ENCODE results near the gene UCP2. TPM values are rescaled to one million over a fixed set of nuclear protein-coding genes. Genes with fewer than 3 reads are reported as not detected.

The UCP2 gene
- total and polyA plus RNA-seq, 2 experiments from 2014 or later, result 60.1 to 76.9 TPM

- Mint-ChIP-seq H3K27ac (no peak overlapping the region), H3K36me3 (ENCODE audit: low read depth) (no peaks in the 10 kb centered on the region), H3K4me1 (peaks cover 5% of the 10 kb centered on the region; the same call in 2 of the 3 replicates), H3K9me3 (no peaks in the 10 kb centered on the region), H3K27me3 (ENCODE audit: insufficient read depth, low read depth, poor library complexity) (peaks cover 23% of the 10 kb centered on the region), H3K4me3 (peak overlapping the region; percentile 66; the same call in 2 of the 3 replicates)
- Histone ChIP-seq H3K27me3 (ENCODE audit: insufficient read depth) (no peaks in the 10 kb centered on the region), H3K36me3 (ENCODE audit: insufficient read depth) (no peaks in the 10 kb centered on the region), H3K27ac (ENCODE audit: low read depth) (no peak overlapping the region), H3K9me2 (ENCODE audit: insufficient read depth) (no peaks in the 10 kb centered on the region), H4K20me1 (replicated peaks; ENCODE audit: insufficient read depth) (no peaks in the 10 kb centered on the region), H3F3A (replicated peaks; ENCODE audit: low read depth) (no peaks in the 10 kb centered on the region), H3K79me2 (replicated peaks; ENCODE audit: insufficient read depth) (no peaks in the 10 kb centered on the region), H3K4me1 (ENCODE audit: insufficient read depth) (no peaks in the 10 kb centered on the region), H3K4me3 (no peak overlapping the region), H3K4me2 (no peak overlapping the region), H2AFZ (peak overlapping the region; percentile 88)
- DNase-seq (ENCODE audit: low spot score) (no peak), ATAC-seq (peak; percentile 76)
- TF ChIP-seq CREB1 (CRISPR knock-in tag; IDR thresholded peaks at IDR 0.05; ENCODE audit: low read depth), result no peak
Measured at GRCh38 chr11:73957654-73958361, 24.8 kb downstream of the UCP2 start.

GRCh38 chr11:73956876-73957653, 25.6 kb downstream of the UCP2 start:
- no peak for DNase-seq (ENCODE audit: low spot score)
- peak overlapping the region; percentile 88 for H2AFZ ChIP-seq
- TF ChIP-seq NANOG (IDR thresholded peaks at IDR 0.05; ENCODE audit: borderline replicate concordance) (no peak), EZH2phosphoT487 (IDR thresholded peaks at IDR 0.05; ENCODE audit: unreplicated experiment) (no peak), ZNF114 (CRISPR knock-in tag; IDR thresholded peaks at IDR 0.05) (no peak), ZNF331 (CRISPR knock-in tag; IDR thresholded peaks at IDR 0.05; ENCODE audit: low read depth) (no peak), CREB1 (CRISPR knock-in tag; IDR thresholded peaks at IDR 0.05; ENCODE audit: low read depth) (no peak), POLR2AphosphoS5 (IDR thresholded peaks at IDR 0.05; ENCODE audit: low read depth) (no peak), REST (IDR thresholded peaks at IDR 0.05; ENCODE audit: unreplicated experiment) (no peak)
- TF ChIP-seq, protein P1, sequence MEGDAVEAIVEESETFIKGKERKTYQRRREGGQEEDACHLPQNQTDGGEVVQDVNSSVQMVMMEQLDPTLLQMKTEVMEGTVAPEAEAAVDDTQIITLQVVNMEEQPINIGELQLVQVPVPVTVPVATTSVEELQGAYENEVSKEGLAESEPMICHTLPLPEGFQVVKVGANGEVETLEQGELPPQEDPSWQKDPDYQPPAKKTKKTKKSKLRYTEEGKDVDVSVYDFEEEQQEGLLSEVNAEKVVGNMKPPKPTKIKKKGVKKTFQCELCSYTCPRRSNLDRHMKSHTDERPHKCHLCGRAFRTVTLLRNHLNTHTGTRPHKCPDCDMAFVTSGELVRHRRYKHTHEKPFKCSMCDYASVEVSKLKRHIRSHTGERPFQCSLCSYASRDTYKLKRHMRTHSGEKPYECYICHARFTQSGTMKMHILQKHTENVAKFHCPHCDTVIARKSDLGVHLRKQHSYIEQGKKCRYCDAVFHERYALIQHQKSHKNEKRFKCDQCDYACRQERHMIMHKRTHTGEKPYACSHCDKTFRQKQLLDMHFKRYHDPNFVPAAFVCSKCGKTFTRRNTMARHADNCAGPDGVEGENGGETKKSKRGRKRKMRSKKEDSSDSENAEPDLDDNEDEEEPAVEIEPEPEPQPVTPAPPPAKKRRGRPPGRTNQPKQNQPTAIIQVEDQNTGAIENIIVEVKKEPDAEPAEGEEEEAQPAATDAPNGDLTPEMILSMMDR (conservative IDR thresholded peaks at IDR 0.05; ENCODE audit: low read depth in 2 of 2), result no peak
- TF ChIP-seq, protein P2, sequence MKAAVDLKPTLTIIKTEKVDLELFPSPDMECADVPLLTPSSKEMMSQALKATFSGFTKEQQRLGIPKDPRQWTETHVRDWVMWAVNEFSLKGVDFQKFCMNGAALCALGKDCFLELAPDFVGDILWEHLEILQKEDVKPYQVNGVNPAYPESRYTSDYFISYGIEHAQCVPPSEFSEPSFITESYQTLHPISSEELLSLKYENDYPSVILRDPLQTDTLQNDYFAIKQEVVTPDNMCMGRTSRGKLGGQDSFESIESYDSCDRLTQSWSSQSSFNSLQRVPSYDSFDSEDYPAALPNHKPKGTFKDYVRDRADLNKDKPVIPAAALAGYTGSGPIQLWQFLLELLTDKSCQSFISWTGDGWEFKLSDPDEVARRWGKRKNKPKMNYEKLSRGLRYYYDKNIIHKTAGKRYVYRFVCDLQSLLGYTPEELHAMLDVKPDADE (IDR thresholded peaks at IDR 0.05), result no peak

More at GRCh38 chr11:73956876-73957653, 25.6 kb downstream of the UCP2 start:
- Histone ChIP-seq H3K4me1 (ENCODE audit: insufficient read depth) (no peaks in the 10 kb centered on the region), H3K27ac (ENCODE audit: low read depth) (no peak overlapping the region), H3K4me2 (0 out of 2 replicates have a peak overlapping the region, but pooled peaks have one; percentile 26), H3K79me2 (replicated peaks; ENCODE audit: insufficient read depth) (no peaks in the 10 kb centered on the region), H3K4me3 (no peak overlapping the region), H3F3A (replicated peaks; ENCODE audit: low read depth) (no peaks in the 10 kb centered on the region), H4K20me1 (replicated peaks; ENCODE audit: insufficient read depth) (no peaks in the 10 kb centered on the region), H3K27me3 (ENCODE audit: insufficient read depth) (no peaks in the 10 kb centered on the region), H3K36me3 (ENCODE audit: insufficient read depth) (no peaks in the 10 kb centered on the region), H3K9me2 (ENCODE audit: insufficient read depth) (no peaks in the 10 kb centered on the region)
- Mint-ChIP-seq H3K27me3 (ENCODE audit: insufficient read depth, low read depth, poor library complexity) (peaks cover 23% of the 10 kb centered on the region), H3K9me3 (no peaks in the 10 kb centered on the region), H3K36me3 (ENCODE audit: low read depth) (no peaks in the 10 kb centered on the region), H3K27ac (no peak overlapping the region), H3K4me3 (peak overlapping the region; percentile 66; the same call in 2 of the 3 replicates), H3K4me1 (peaks cover 5% of the 10 kb centered on the region; the same call in 2 of the 3 replicates)
- ATAC-seq, result peak; percentile 46

Measured in GM23338 (cell line).